Brain microvascular endothelial cell (primary cell): ENCODE results near the gene YPEL2.
"Not testable (repeated sequence)": the region's sequence is repeated elsewhere in the genome, so short reads cannot be mapped to it uniquely, and the experiment has no call there.

Experiments used
- DNase-seq: peaks from one replicate; pipeline ENCODE4 v3.0.0-alpha.2; 2020
- H3K27ac ChIP-seq: fragments of 250-450 bp; sonication (Bioruptor Pico); 2 replicates; pipeline ENCODE4 v1.5.1; 2020; ENCODE audit warnings: mild to moderate bottlenecking, moderate library complexity
- H3K27me3 ChIP-seq: fragments of 250-450 bp; sonication (Bioruptor Pico); replicated peaks from 2 replicates; pipeline ENCODE4 v1.5.1; 2020; ENCODE audit warnings: mild to moderate bottlenecking
- H3K36me3 ChIP-seq: fragments of 250-450 bp; sonication (Bioruptor Pico); replicated peaks from 2 replicates; pipeline ENCODE4 v1.5.1; 2020; ENCODE audit warnings: mild to moderate bottlenecking
- H3K4me3 ChIP-seq: 2 replicates; pipeline ENCODE4 v1.5.1; 2011; ENCODE audit warnings: low read depth, mild to moderate bottlenecking, control low read depth, low read length, moderate library complexity
- in situ Hi-C: cut with HindIII; loops from 2 replicates; pipeline ENCODE4 v1.10.0; 2017; ENCODE audit warnings: low sequenced_read_pairs, low pct_ligation_motif_present
- TF ChIP-seq, protein P1 (sequence below): IDR thresholded peaks from 2 replicates; pipeline ENCODE4 v1.5.1; 2011; ENCODE audit warnings: low read depth, mild to moderate bottlenecking, moderate library complexity, low read length, control low read depth, inconsistent platforms; ENCODE audit errors: missing control alignments

YPEL2 gene

DNA sequence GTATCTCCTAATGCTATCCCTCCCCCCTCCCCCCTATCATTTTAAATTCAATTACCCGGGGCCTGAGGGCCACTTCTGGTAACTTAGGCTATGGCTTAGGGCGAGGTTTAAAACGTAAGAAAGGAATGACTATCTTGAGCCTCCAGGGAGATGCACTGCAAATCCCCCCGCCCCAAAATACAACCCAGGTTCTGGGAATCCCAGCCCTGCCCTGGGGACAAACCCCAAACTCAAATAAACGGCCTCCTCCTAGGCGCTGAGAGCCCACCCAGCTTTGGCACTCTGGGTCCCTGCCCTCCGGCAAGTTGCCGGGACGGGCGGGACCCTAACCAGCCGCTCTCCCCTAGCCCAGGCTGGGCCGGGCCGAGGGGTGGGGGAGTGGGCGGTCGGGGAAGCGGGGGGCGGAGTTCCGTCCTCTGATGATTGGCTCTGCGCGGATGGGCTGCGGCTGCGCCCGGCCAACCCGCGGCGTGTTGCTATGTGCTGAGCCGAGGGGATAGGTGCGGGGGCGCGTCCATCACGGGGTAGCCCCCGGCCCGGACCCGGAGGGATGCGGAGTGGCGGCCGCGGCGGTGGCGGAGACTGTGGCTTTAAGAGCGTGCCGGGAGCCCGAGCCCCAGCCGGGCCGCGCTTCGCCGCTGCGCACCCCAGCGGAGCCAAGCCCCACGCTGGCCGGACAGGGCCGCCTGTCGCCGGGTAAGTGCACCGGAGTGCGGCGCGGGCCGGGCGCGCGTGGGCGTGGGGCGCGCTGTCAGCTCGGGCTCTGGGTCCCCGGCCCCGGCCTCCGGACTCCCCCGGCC, at the start of gene YPEL2:
TSS of gene YPEL2 (plus strand) at position 527 of the 800 bp plus-strand sequence. CDS start 21,755 bp downstream, outside the sequence.
- peak; percentile 92 for DNase-seq
- Histone ChIP-seq H3K27me3 (no peaks in the 10 kb centered on the region), H3K4me3 (peak within 1 kb of the TSS; percentile 74), H3K36me3 (no peaks in the 10 kb centered on the region), H3K27ac (peak within 1 kb of the TSS; percentile 54)
- TF ChIP-seq, protein P1, sequence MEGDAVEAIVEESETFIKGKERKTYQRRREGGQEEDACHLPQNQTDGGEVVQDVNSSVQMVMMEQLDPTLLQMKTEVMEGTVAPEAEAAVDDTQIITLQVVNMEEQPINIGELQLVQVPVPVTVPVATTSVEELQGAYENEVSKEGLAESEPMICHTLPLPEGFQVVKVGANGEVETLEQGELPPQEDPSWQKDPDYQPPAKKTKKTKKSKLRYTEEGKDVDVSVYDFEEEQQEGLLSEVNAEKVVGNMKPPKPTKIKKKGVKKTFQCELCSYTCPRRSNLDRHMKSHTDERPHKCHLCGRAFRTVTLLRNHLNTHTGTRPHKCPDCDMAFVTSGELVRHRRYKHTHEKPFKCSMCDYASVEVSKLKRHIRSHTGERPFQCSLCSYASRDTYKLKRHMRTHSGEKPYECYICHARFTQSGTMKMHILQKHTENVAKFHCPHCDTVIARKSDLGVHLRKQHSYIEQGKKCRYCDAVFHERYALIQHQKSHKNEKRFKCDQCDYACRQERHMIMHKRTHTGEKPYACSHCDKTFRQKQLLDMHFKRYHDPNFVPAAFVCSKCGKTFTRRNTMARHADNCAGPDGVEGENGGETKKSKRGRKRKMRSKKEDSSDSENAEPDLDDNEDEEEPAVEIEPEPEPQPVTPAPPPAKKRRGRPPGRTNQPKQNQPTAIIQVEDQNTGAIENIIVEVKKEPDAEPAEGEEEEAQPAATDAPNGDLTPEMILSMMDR: no peak
- in situ Hi-C loops: loop anchor here (25.0 kb wide), 1 partner anchor 106 kb away; no protein-coding TSS in a partner anchor

DNA sequence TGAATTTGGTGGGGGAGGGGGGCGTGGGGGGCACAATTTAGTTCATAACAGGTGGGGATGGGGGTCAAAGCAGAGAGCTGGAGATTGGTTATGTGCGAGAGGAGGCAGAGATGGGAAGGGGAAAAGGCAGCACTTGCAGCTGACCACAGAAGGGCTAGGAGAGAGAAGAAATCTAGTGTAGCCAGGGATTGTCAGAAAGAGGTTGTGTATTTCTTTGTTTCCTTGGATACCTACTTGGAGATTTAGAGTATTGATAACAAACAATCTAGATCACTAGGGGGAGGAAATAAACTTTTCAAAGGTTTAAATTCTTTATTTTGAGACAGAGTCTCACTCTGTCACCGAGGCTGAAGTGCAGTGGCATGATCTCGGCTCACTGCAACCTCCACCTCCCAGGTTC, 47.1 kb upstream of the YPEL2 start:
- in situ Hi-C loops: no loop called here
- Histone ChIP-seq H3K36me3 (no peaks in the 10 kb centered on the region), H3K27ac (no peak overlapping the region), H3K27me3 (no peaks in the 10 kb centered on the region), H3K4me3 (no peak overlapping the region)
- DNase-seq: no peak
- TF ChIP-seq, protein P1: no peak

DNA sequence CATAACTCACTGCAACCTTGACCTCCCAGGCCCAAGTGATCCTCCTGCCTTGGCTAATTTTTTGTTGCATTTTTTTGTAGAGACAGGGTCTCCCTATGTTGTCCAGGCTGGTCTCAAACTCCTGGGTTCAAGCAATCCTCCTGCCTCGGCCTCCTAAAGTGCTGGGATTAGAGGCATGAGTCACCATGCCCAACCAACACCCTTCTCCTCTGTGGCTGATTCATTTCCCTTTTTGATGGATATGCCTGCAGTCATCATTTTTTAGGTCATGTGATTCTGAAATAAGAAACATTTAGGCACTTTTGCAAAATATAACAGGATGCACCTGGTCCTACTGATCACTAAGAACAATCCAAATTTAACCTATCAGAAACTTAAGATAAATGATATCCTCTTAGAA, 44.0 kb upstream of the YPEL2 start:
- TF ChIP-seq, protein P1: no peak
- Histone ChIP-seq H3K36me3 (no peaks in the 10 kb centered on the region), H3K4me3 (no peak overlapping the region), H3K27ac (no peak overlapping the region), H3K27me3 (no peaks in the 10 kb centered on the region)
- in situ Hi-C loops: no loop called here
- DNase-seq: peak; percentile 6

- no peak overlapping the region for H3K4me3 ChIP-seq
- H3K27ac ChIP-seq: no peak overlapping the region
- TF ChIP-seq, protein P1: no peak
- H3K36me3 ChIP-seq: no peaks in the 10 kb centered on the region
- DNase-seq: no peak
- in situ Hi-C loops: no loop called here
- no peaks in the 10 kb centered on the region for H3K27me3 ChIP-seq
These were observed 43.6 kb upstream of the YPEL2 start for GRCh38 chr17:59287891-59288290.

- no peak for DNase-seq
- Histone ChIP-seq H3K4me3 (no peak overlapping the region), H3K27ac (no peak overlapping the region), H3K36me3 (no peaks in the 10 kb centered on the region), H3K27me3 (no peaks in the 10 kb centered on the region)
- TF ChIP-seq, protein P1: no peak
- in situ Hi-C loops: no loop called here
These were observed 41.5 kb upstream of the YPEL2 start for GRCh38 chr17:59289981-59290301.

DNA sequence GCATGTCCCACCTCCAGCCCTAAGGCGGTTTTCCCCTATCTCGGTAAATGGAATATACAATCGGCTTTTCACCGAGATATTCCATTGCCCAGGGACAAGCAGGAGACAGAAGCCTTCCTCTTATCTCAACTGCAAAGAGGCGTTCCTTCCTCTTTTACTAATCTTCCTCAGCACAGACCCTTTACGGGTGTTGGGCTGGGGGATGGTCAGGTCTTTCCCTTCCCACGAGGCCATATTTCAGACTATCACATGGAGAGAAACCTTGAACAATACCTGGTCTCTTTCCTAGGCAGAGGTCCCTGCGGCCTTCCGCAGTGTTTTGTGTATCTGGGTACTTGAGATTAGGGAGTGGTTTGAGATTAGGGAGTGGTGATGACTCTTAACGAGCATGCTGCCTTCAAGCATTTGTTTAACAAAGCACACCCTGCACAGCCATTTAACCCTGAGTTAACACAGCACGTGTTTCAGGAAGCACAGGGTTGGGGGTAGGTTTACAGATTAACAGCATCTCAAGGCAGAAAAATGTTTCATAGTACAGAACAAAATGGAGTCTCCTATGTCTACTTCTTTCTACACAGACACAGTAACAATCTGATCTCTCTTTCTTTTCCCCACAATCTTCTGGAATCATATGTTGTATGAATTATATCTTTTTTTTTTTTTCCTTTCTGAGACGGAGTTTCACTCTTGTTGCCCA, 41.0 kb upstream of the YPEL2 start:
- H3K4me3 ChIP-seq, H3K36me3 ChIP-seq, in situ Hi-C loops, DNase-seq, H3K27ac ChIP-seq, H3K27me3 ChIP-seq: not testable (repeated sequence)
